Measurements from ENCODE around the gene TMPRSS9. TPM values are rescaled to one million over a fixed set of nuclear protein-coding genes. Genes with fewer than 3 reads are reported as not detected.

The TMPRSS9 gene
- polyA plus RNA-seq, 1 donor from 2014 or later, result not detected

DNA sequence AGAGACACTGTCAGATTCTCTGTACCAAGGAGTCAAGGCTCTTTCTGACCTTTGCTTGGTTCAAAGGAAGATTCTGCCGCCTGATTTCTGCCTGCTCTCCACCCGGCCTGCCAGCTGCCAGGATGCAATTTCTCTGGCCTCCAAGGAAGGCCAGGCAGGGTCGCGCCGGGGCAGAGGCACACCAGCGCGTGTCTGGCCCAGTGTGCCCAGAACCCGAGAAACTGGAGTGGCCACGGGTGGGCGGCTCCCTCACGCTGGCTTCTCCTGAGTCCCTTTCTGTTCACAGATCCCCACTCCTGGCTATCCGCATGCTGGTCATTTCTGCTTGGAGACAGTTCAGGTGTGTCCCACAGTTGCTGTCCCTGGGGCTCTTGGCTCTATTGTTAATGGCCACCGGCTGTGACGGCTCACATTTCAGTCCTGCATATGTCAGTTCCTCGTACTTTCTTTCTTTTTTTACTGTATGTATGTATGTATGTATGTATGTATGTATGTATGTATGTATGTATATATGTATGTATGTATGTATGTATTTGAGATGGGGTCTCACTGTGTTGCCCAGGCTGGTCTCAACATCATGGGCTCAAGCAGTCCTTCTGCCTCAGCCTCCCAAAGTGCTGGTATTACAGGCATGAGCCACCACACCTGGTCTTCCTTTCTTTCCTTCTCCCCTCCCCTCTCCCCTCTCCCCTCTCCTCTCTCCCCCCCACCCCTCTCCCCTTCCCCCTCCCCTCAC is 16.9 kb downstream of the TMPRSS9 start:
- Histone ChIP-seq H3K4me2 (ENCODE audit: low read length) (no peak overlapping the region), H3K27me3 (ENCODE audit: insufficient read depth, low read depth, low read length) (no peaks in the 10 kb centered on the region), H3F3A (ENCODE audit: insufficient read depth, low read length, poor library complexity, severe bottlenecking) (peaks cover 4% of the 10 kb centered on the region), H2AFZ (ENCODE audit: low read depth, low read length) (no peak overlapping the region), H3K9me3 (ENCODE audit: low read length) (no peaks in the 10 kb centered on the region), H3K9me2 (ENCODE audit: insufficient read depth, low read length) (no peaks in the 10 kb centered on the region), H3K9ac (ENCODE audit: low read length) (no peak overlapping the region), H3K36me3 (ENCODE audit: insufficient read depth, low read length) (no peaks in the 10 kb centered on the region), H3K27ac (ENCODE audit: low read length) (no peak overlapping the region), H3K4me3 (ENCODE audit: low read length) (no peak overlapping the region), H3K79me2 (replicated peaks; ENCODE audit: insufficient read depth, low read length) (no peaks in the 10 kb centered on the region), H4K20me1 (ENCODE audit: insufficient read depth) (no peaks in the 10 kb centered on the region)
- TF ChIP-seq, protein P1, sequence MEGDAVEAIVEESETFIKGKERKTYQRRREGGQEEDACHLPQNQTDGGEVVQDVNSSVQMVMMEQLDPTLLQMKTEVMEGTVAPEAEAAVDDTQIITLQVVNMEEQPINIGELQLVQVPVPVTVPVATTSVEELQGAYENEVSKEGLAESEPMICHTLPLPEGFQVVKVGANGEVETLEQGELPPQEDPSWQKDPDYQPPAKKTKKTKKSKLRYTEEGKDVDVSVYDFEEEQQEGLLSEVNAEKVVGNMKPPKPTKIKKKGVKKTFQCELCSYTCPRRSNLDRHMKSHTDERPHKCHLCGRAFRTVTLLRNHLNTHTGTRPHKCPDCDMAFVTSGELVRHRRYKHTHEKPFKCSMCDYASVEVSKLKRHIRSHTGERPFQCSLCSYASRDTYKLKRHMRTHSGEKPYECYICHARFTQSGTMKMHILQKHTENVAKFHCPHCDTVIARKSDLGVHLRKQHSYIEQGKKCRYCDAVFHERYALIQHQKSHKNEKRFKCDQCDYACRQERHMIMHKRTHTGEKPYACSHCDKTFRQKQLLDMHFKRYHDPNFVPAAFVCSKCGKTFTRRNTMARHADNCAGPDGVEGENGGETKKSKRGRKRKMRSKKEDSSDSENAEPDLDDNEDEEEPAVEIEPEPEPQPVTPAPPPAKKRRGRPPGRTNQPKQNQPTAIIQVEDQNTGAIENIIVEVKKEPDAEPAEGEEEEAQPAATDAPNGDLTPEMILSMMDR (IDR thresholded peaks at IDR 0.05; ENCODE audit: poor library complexity, severe bottlenecking), result no peak
- TF ChIP-seq SMC3 (conservative IDR thresholded peaks at IDR 0.05; ENCODE audit: poor library complexity) (no peak), EZH2 (IDR thresholded peaks at IDR 0.05; ENCODE audit: borderline replicate concordance, insufficient read depth, low read length, poor library complexity, severe bottlenecking) (no peak), POLR2AphosphoS5 (IDR thresholded peaks at IDR 0.05) (no peak), EP300 (conservative IDR thresholded peaks at IDR 0.05; ENCODE audit: poor library complexity, severe bottlenecking) (no peak), TAF1 (IDR thresholded peaks at IDR 0.05; ENCODE audit: low read depth) (no peak), MXI1 (conservative IDR thresholded peaks at IDR 0.05; ENCODE audit: poor library complexity, severe bottlenecking) (no peak), RAD21 (conservative IDR thresholded peaks at IDR 0.05) (no peak)
- TF ChIP-seq, protein P2, sequence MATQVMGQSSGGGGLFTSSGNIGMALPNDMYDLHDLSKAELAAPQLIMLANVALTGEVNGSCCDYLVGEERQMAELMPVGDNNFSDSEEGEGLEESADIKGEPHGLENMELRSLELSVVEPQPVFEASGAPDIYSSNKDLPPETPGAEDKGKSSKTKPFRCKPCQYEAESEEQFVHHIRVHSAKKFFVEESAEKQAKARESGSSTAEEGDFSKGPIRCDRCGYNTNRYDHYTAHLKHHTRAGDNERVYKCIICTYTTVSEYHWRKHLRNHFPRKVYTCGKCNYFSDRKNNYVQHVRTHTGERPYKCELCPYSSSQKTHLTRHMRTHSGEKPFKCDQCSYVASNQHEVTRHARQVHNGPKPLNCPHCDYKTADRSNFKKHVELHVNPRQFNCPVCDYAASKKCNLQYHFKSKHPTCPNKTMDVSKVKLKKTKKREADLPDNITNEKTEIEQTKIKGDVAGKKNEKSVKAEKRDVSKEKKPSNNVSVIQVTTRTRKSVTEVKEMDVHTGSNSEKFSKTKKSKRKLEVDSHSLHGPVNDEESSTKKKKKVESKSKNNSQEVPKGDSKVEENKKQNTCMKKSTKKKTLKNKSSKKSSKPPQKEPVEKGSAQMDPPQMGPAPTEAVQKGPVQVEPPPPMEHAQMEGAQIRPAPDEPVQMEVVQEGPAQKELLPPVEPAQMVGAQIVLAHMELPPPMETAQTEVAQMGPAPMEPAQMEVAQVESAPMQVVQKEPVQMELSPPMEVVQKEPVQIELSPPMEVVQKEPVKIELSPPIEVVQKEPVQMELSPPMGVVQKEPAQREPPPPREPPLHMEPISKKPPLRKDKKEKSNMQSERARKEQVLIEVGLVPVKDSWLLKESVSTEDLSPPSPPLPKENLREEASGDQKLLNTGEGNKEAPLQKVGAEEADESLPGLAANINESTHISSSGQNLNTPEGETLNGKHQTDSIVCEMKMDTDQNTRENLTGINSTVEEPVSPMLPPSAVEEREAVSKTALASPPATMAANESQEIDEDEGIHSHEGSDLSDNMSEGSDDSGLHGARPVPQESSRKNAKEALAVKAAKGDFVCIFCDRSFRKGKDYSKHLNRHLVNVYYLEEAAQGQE (IDR thresholded peaks at IDR 0.05; ENCODE audit: borderline replicate concordance), result no peak

DNA sequence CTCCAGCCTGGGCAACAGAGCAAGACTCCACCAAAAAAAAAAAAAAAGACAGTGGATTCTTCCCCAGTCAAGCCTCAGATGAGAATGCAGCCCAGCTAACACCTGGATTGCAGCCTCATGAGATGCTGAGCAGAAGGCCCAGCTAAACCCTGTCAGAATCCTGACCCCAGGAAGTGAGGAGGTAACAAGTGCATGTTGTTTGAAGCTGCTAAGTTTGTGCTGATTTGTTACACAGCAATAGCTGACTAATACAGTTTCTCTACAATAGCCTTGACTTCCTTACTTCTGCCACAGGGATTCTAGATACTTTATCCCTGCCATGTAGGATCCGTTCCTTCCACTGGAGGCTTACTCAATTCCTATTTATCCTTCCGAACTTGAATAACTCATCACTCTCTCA is 20.5 kb downstream of the TMPRSS9 start:
- H3K36me3 ChIP-seq (ENCODE audit: insufficient read depth, low read length), result no peaks in the 10 kb centered on the region
- no peak overlapping the region for H3K27ac ChIP-seq (ENCODE audit: low read length)
- H3K4me3 ChIP-seq (ENCODE audit: low read length), result no peak overlapping the region

More for the DNA sequence above, 20.5 kb downstream of the TMPRSS9 start:
- Histone ChIP-seq H4K20me1 (ENCODE audit: insufficient read depth) (no peaks in the 10 kb centered on the region), H3K9ac (ENCODE audit: low read length) (no peak overlapping the region), H3F3A (ENCODE audit: insufficient read depth, low read length, poor library complexity, severe bottlenecking) (peaks cover 4% of the 10 kb centered on the region), H3K9me3 (ENCODE audit: low read length) (no peaks in the 10 kb centered on the region), H3K79me2 (replicated peaks; ENCODE audit: insufficient read depth, low read length) (no peaks in the 10 kb centered on the region), H3K4me2 (ENCODE audit: low read length) (no peak overlapping the region), H3K9me2 (ENCODE audit: insufficient read depth, low read length) (no peaks in the 10 kb centered on the region), H3K27me3 (ENCODE audit: insufficient read depth, low read depth, low read length) (no peaks in the 10 kb centered on the region), H2AFZ (ENCODE audit: low read depth, low read length) (no peak overlapping the region)
- TF ChIP-seq EP300 (conservative IDR thresholded peaks at IDR 0.05; ENCODE audit: poor library complexity, severe bottlenecking) (no peak), POLR2AphosphoS5 (IDR thresholded peaks at IDR 0.05) (no peak), SMC3 (conservative IDR thresholded peaks at IDR 0.05; ENCODE audit: poor library complexity) (no peak), EZH2 (IDR thresholded peaks at IDR 0.05; ENCODE audit: borderline replicate concordance, insufficient read depth, low read length, poor library complexity, severe bottlenecking) (no peak)
- TF ChIP-seq, protein P2 (IDR thresholded peaks at IDR 0.05; ENCODE audit: borderline replicate concordance), result no peak

Data from neural cell (in vitro differentiated cells).